Activated naive CD8-positive, alpha-beta T cell treated with anti-CD3 and anti-CD28 coated beads, Interleukin-2, amount 50 U/mL, for 24 hours (primary cell): ENCODE data around the gene ZNF689.

Experiments used
- ATAC-seq: fragments of 150-1000 bp; cut with Tn5 transposase; one replicate; pipeline ENCODE4 v1.10.0; 2021
- DNase-seq: peaks from one replicate; pipeline ENCODE4 v3.0.0; 2021
- H3K27ac Mint-ChIP-seq: one replicate; pipeline ENCODE4 v1.8.0; 2021; ENCODE audit warnings: mild to moderate bottlenecking, mixed read lengths
- H3K27me3 Mint-ChIP-seq: one replicate; pipeline ENCODE4 v1.8.0; 2021; ENCODE audit warnings: mixed read lengths
- H3K36me3 Mint-ChIP-seq: one replicate; pipeline ENCODE4 v1.8.0; 2021; ENCODE audit warnings: low read depth, mixed read lengths
- H3K4me1 Mint-ChIP-seq: one replicate; pipeline ENCODE4 v1.8.0; 2021; ENCODE audit warnings: mixed read lengths
- H3K4me3 Mint-ChIP-seq: one replicate; pipeline ENCODE4 v1.8.0; 2021; ENCODE audit warnings: mild to moderate bottlenecking, moderate library complexity, mixed read lengths
- H3K9me3 Mint-ChIP-seq: one replicate; pipeline ENCODE4 v1.8.0; 2021; ENCODE audit warnings: mixed read lengths

The ZNF689 gene

DNA sequence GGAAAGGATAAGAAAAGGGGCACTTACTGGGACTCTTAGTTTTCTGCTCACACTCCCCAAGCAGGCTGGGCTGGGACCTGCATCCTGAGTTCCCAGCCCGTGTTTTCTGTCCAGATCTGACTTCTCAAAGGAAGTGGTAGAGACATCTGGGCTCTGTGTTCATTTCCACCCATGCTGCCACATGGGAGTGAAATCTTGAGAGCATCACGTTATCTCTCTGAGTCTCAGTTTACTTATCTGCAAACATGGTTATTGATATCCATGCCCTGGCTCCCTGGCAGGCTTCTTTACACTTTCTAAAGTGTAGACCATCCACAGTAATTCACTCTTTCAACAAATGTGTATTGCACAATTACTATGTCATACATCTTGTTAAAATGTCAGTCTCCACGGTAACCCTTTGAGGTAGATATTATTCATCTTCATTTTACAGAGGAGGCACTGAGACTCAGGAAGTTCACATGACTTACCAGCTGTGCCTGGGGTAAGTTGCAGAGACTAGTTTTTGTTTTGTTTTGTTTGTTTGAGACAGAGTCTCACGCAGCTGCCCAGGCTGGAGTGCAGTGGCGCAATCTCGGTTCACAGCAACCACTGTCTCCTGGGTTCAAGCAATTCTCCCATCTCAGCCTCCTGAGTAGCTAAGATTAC is 42.1 kb downstream of the ZNF689 start:
- Mint-ChIP-seq H3K4me1 (peaks cover 46% of the 10 kb centered on the region), H3K4me3 (peak overlapping the region; percentile 66), H3K27me3 (no peaks in the 10 kb centered on the region), H3K9me3 (no peaks in the 10 kb centered on the region), H3K27ac (peak overlapping the region; percentile 92), H3K36me3 (no peaks in the 10 kb centered on the region)
- peak; percentile 57 for ATAC-seq
- peak; percentile 27 for DNase-seq

GRCh38 chr16:30567160-30567990 is 42.8 kb downstream of the ZNF689 start:
- H3K27me3 Mint-ChIP-seq: no peaks in the 10 kb centered on the region
- DNase-seq (peak; percentile 55), ATAC-seq (peak; percentile 45)
- peak overlapping the region; percentile 66 for H3K4me3 Mint-ChIP-seq
- no peaks in the 10 kb centered on the region for H3K36me3 Mint-ChIP-seq
- no peaks in the 10 kb centered on the region for H3K9me3 Mint-ChIP-seq
- H3K4me1 Mint-ChIP-seq: peaks cover 43% of the 10 kb centered on the region
- peak overlapping the region; percentile 92 for H3K27ac Mint-ChIP-seq

DNA sequence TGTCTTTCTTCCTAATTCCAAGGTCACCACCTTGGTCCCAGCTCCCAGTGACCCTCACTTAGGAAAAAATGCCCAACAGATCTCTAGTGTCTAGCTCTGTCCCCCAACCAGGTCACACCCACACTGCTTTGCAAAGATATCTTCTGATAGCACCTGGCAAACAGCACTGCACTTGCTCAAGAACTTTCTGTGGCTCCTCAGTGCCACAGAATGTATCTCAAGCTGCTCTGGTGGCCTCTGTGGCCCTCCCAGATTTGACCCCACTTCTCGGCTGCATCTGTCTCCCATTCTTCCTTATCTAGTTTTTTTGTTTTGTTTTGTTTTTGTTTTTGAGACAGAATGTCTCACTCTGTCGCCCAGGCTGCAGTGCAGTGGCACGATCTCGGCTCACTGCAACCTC is 43.7 kb downstream of the ZNF689 start:
- H3K9me3 Mint-ChIP-seq: no peaks in the 10 kb centered on the region
- ATAC-seq (no peak), DNase-seq (no peak)
- peak overlapping the region; percentile 90 for H3K27ac Mint-ChIP-seq
- no peaks in the 10 kb centered on the region for H3K27me3 Mint-ChIP-seq
- no peaks in the 10 kb centered on the region for H3K36me3 Mint-ChIP-seq
- peaks cover 37% of the 10 kb centered on the region for H3K4me1 Mint-ChIP-seq
- no peak overlapping the region for H3K4me3 Mint-ChIP-seq

DNA sequence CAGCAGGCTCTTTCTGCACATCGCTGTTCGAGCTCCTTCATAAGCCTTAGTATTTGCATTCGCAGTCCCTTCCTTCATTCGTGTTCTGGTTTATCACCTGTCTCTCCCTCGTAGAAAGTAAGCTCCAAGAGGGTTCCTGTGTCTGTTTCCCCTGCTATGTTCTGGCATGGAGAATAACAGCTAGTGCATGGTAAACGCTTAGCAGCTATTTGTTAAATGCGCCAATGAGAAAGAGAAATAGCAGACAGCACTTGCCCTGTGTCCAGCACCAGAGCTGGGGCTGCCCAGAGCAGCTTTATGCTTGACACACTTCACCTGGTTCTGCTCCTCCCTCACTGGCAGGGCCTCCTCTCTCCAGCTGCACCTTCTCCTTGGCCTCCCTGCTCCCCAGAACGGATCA is 44.2 kb downstream of the ZNF689 start:
- H3K9me3 Mint-ChIP-seq: no peaks in the 10 kb centered on the region
- H3K27ac Mint-ChIP-seq: no peak overlapping the region
- DNase-seq (no peak), ATAC-seq (no peak)
- peaks cover 42% of the 10 kb centered on the region for H3K4me1 Mint-ChIP-seq
- no peak overlapping the region for H3K4me3 Mint-ChIP-seq
- H3K27me3 Mint-ChIP-seq: peaks cover 2% of the 10 kb centered on the region
- no peaks in the 10 kb centered on the region for H3K36me3 Mint-ChIP-seq

DNA sequence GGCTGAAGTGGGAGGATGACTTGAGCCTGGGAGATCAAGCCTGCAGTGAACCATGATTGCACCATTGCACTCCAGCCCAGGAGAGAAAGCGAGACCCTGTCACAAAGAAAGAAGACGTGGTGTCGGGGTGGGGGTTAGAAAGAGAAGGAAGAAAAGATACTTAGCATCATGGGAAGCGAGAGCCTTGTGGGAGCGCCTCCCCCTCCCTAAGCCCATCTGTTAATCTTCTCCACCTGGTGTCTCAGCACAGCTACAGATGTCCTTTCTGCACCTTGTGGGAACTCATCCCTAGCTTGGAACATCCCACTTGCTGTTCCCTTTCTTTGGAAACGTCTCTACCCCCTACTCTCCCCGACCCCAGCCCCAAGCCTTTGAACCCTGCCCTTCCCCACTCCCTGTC is 44.7 kb downstream of the ZNF689 start:
- no peak overlapping the region for H3K27ac Mint-ChIP-seq
- H3K4me1 Mint-ChIP-seq: peaks cover 40% of the 10 kb centered on the region
- no peaks in the 10 kb centered on the region for H3K9me3 Mint-ChIP-seq
- H3K27me3 Mint-ChIP-seq: peaks cover 4% of the 10 kb centered on the region
- no peaks in the 10 kb centered on the region for H3K36me3 Mint-ChIP-seq
- ATAC-seq (no peak), DNase-seq (no peak)
- H3K4me3 Mint-ChIP-seq: no peak overlapping the region

- DNase-seq (no peak), ATAC-seq (no peak)
- no peak overlapping the region for H3K27ac Mint-ChIP-seq
- peaks cover 4% of the 10 kb centered on the region for H3K27me3 Mint-ChIP-seq
- peaks cover 28% of the 10 kb centered on the region for H3K4me1 Mint-ChIP-seq
- no peaks in the 10 kb centered on the region for H3K9me3 Mint-ChIP-seq
- H3K4me3 Mint-ChIP-seq: peak overlapping the region; percentile 76
- no peaks in the 10 kb centered on the region for H3K36me3 Mint-ChIP-seq
Measured at GRCh38 chr16:30562021-30562420, 48.2 kb downstream of the ZNF689 start.

- H3K4me1 Mint-ChIP-seq: peaks cover 23% of the 10 kb centered on the region
- H3K36me3 Mint-ChIP-seq: peaks cover 2% of the 10 kb centered on the region
- H3K27me3 Mint-ChIP-seq: peaks cover 4% of the 10 kb centered on the region
Measured at GRCh38 chr16:30561089-30561816, 48.9 kb downstream of the ZNF689 start.

GRCh38 chr16:30559690-30560089 is 50.5 kb downstream of the ZNF689 start:
- Mint-ChIP-seq H3K27ac (peak overlapping the region; percentile 91), H3K27me3 (peaks cover 4% of the 10 kb centered on the region), H3K4me1 (peaks cover 27% of the 10 kb centered on the region), H3K9me3 (no peaks in the 10 kb centered on the region), H3K36me3 (peaks cover 9% of the 10 kb centered on the region), H3K4me3 (no peak overlapping the region)
- DNase-seq (no peak), ATAC-seq (no peak)

More at GRCh38 chr16:30561089-30561816, 48.9 kb downstream of the ZNF689 start:
- no peak for ATAC-seq
- peak; percentile 29 for DNase-seq
- no peaks in the 10 kb centered on the region for H3K9me3 Mint-ChIP-seq
- peak overlapping the region; percentile 55 for H3K27ac Mint-ChIP-seq
- peak overlapping the region; percentile 76 for H3K4me3 Mint-ChIP-seq

GRCh38 chr16:30558789-30559377 is 51.3 kb downstream of the ZNF689 start:
- Mint-ChIP-seq H3K36me3 (peaks cover 16% of the 10 kb centered on the region), H3K4me3 (peak overlapping the region; percentile 87), H3K27ac (peak overlapping the region; percentile 91), H3K9me3 (no peaks in the 10 kb centered on the region), H3K4me1 (peaks cover 34% of the 10 kb centered on the region), H3K27me3 (peaks cover 4% of the 10 kb centered on the region)
- ATAC-seq: no peak
- DNase-seq: no peak

DNA sequence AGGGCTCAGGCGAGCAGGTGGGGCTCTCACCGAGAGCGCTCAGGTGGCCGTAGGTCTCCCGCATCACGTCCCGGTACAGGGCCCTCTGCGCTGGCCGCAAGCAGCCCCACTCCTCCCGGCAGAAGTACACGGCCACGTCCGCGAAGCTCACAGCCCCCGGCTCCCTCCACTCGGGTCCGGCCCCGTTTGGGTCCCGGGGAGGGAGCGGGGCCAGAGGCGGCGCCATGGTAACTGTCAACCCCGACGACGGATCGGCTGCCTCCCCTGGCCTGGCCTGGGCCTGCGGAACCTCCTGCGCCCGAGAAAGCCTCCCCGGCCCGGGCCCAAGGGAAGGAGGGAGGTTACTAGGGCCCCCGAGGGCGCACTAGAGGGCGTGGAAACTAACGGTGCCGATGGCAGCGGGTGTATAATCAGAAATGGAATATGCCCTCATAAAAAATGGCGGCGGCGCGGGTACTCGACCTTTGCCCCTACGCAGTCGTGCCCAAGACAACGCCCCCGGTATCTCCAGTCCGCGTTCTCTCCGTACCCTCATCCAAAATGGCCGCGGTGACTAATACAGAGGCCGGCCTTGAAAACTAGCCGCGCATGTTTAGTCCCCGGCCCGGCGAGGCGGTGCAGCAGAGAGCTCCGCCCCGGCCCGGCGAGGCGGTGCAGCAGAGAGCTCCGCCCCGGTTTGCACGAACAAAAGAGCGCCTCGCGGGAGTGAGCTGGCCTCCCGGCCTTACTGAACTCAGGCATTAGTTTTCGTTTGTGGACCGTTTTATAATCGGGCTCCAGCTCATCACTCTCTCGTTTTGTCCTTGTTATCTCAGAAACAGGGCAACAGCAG is 52.0 kb downstream of the ZNF689 start, which contains the start of gene ZNF764:
ZNF764 (minus strand) TSS at position 418 of the 832 bp plus-strand sequence; CDS start at position 226, 192 bp downstream.
- peak; percentile 98 for ATAC-seq
- Mint-ChIP-seq H3K27me3 (peaks cover 4% of the 10 kb centered on the region), H3K36me3 (peaks cover 22% of the 10 kb centered on the region), H3K9me3 (no peaks in the 10 kb centered on the region), H3K4me3 (peak within 1 kb of the TSS; percentile 87), H3K27ac (peak within 1 kb of the TSS; percentile 91), H3K4me1 (peaks cover 41% of the 10 kb centered on the region)
- DNase-seq: peak; percentile 96

GRCh38 chr16:30557707-30557956 is 52.6 kb downstream of the ZNF689 start:
- Mint-ChIP-seq H3K27ac (peak overlapping the region; percentile 91), H3K27me3 (peaks cover 4% of the 10 kb centered on the region), H3K4me1 (peaks cover 46% of the 10 kb centered on the region), H3K9me3 (no peaks in the 10 kb centered on the region), H3K36me3 (peaks cover 23% of the 10 kb centered on the region), H3K4me3 (peak overlapping the region; percentile 87)
- DNase-seq: peak; percentile 49
- no peak for ATAC-seq

GRCh38 chr16:30556125-30556473 is 54.1 kb downstream of the ZNF689 start:
- peaks cover 2% of the 10 kb centered on the region for H3K27me3 Mint-ChIP-seq
- H3K27ac Mint-ChIP-seq: peak overlapping the region; percentile 91
- no peaks in the 10 kb centered on the region for H3K9me3 Mint-ChIP-seq
- peaks cover 57% of the 10 kb centered on the region for H3K4me1 Mint-ChIP-seq
- no peak for ATAC-seq
- DNase-seq: no peak
- peaks cover 26% of the 10 kb centered on the region for H3K36me3 Mint-ChIP-seq
- H3K4me3 Mint-ChIP-seq: peak overlapping the region; percentile 87

DNA sequence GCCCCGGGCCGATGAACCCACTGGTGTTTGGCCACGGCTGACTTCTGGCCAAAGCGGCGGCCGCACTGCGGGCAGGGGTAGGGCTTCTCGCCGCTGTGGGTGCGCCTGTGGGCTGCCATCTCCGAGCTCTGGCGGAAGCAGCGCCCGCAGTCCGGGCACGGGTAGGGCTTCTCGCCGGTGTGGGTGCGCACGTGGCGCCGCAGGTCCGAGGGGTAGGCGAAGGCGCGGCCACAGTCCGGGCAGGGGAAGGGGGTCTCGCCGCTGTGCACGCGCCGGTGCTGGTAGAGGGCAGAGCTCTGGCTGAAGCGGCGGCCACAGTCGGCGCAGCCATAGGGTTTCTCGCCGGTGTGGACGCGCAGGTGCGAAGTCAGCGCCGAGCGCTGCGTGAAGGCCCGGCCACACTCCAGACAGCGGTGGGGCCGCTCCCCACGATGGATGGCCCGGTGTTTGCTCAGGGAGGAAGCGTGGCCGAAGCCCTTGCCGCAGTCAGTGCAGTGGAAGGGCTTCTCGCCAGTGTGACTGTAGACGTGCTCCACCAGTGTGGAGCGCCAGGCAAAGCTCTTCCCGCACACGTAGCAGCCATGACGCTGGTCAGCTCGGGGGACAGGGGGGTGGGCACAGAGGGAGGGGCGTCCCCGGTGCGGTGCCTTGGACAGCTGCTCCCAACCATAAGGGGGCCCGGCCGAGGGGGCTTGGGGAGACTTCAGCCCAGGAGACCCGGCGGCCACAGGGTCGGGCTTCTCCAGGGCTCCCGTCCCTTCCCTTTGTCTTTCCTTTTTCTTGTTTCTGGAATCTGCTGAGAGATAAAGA is 54.7 kb downstream of the ZNF689 start:
- H3K27me3 Mint-ChIP-seq: no peaks in the 10 kb centered on the region
- H3K4me3 Mint-ChIP-seq: no peak overlapping the region
- H3K4me1 Mint-ChIP-seq: peaks cover 58% of the 10 kb centered on the region
- H3K9me3 Mint-ChIP-seq: no peaks in the 10 kb centered on the region
- H3K36me3 Mint-ChIP-seq: peaks cover 26% of the 10 kb centered on the region
- ATAC-seq (no peak), DNase-seq (no peak)
- H3K27ac Mint-ChIP-seq: peak overlapping the region; percentile 91
